ENCODE data around the gene GALNT12.

GRCh38 chr9:98789483-98790133 lies 17.9 kb upstream of the GALNT12 start:
- TF ChIP-seq CTCF (IDR thresholded peaks at IDR 0.05) (no peak), POLR2AphosphoS5 (IDR thresholded peaks at IDR 0.05) (no peak), POLR2A (IDR thresholded peaks at IDR 0.05) (no peak), EP300 (IDR thresholded peaks at IDR 0.05) (no peak)
